DMS53 treated with DMSO at 0.1 percent for 48 hours (cell line): Measurements from ENCODE around the gene TRPM6.
"Not testable (repeated sequence)": the region's sequence is repeated elsewhere in the genome, so short reads cannot be mapped to it uniquely, and the experiment has no call there.

Experiments used
- DNase-seq: peaks from one replicate; lab custom pipeline; 2025; ENCODE audit not compliant: unreplicated experiment; lab: John Stamatoyannopoulos, UW

Gene TRPM6

DNA sequence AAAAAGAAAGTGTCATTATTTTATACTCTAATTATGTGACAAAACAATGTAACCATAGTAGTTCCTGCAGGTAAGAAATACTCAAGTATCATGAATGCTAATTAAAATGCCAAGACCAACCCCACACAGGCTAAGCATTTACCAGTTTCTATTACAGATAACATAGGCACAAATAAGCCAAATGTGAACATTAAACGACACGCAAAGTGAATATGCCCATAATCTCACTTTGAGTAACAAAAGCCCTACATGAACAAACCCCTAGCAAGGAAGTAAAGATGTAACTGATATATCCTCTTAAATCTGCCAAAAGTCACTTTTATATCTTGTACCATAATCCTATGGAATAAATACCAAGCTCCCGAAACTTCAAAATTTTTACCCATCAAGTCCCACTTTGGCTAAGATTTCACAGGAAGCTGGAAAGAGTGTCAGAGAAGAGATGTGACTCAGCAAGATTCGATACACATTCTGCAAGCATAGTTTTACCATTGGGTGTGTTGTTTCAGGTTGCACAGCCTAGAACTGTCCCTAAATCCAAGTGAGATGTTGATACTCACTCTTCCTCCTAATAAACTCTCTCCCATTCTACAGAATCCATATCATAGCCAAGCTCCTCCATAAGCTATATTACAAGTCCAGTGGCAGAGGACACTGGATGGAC lies 28.8 kb downstream of the TRPM6 start:
- no peak for DNase-seq

DNA sequence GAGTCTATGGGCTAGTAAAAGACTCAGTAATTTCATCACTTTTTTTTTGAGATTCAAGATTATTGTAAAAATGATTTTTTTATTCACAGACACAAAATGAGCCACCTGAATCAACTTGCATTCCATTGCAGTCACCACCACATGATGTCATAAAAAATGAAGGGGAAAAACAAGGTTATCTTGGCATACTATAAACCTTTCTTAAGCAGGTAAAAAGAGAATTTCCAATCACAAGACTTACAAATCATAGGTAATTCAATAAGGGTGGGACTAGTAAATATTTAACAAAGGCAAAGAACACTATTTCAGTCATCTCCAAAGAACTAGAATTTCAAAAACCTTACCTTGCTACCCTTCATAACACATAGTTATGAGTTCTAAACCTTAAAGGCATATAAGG lies 30.7 kb downstream of the TRPM6 start:
- DNase-seq: no peak

DNA sequence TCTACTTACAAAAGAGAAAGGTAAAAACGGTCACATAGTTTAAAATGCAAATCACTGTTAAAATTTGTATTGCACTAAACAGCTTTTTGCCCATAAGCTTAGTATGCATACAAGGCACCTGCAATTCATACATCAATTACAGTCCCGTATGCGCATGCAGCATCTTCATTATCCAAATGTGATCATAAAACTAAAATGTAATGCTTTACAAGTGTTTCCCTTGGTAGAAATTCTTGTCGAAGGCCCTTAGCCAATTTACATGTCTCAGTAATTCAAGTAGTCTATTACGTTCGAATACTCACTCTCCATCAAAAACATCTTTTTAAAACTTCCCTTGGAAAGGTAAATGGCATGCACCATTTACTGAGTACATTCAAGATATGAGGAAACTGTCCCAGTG lies 32.6 kb downstream of the TRPM6 start:
- DNase-seq: no peak

DNA sequence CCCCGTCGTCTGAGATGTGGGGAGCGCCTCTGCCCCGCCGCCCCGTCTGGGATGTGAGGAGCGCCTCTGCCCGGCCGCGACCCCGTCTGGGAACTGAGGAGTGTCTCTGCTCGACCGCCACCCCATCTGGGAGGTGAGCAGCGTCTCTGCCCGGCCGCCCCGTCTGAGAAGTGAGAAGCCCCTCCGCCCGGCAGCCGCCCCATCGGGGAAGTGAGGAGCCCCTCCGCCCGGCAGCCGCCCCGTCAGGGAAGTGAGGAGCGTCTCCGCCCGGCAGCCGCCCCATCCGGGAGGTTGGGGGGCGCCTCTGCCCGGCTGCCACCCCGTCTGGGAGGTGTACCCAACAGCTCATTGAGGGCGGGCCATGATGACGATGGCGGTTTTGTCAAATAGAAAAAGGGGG lies 34.7 kb downstream of the TRPM6 start:
- DNase-seq: not testable (repeated sequence)

DNA sequence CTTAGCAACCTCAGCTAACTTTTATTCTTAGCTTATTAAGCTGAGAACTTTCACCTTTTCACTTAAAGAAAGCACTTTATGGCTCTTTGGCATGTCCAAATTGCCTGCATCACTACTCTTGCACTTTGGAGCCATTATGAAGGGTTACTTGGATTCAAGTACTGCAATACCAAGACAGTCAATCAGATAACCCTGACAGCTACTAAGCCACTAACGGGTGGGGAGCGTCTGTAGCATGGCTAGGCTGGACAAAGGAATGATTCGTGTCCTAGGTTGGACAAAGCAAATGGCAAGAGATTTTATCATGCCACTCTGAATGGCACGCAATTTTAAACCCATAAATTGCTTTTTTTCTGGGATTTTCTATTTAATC lies 39.6 kb downstream of the TRPM6 start:
- no peak for DNase-seq

DNA sequence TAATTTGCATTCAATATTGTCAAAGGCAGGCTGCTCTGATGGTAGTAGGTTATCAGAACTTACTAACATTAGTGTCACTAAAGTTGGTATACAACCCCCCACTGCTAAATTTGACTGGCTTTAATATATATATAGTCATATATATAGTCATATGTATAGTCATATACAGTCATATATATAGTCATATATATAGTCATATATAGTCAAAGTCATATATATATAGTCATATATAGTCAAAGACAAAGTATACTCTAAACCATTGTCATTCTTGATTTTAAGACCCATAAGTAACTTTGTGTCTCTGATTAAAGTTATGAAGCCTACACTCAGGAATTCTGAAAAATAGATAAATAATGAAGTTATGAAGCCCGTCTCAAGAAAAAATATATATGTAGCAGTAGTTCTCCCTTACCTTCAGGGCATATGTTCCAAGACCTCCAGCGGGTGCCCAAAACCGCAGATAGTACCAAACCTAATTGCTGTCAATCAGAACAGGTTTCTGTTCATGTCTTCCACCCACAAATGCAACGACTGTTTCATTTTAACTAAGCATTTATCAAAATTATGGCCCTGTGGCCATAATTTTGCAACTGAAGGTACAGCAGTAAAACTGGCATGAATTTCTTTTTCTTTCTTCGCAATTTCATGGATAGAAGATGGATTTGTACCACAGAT lies 40.1 kb downstream of the TRPM6 start:
- DNase-seq: no peak

DNA sequence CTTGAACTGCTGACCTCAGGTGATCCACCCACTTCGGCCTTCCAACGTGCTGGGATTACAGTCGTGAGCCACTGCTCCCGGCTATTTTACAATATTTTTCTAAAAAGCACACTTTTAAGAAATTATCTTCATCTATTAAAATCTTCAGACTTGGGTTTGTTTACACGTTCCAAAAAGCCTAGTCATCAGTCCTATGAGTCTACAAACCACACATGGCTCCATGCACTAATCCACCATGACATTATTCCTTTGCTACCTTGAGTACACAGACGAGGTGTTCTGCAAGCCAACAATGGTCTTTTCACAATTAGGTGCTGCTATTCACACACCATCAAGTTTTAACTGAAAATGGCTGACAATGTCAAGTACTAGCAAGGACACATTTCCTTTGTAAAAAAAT lies 41.0 kb downstream of the TRPM6 start:
- no peak for DNase-seq

DNA sequence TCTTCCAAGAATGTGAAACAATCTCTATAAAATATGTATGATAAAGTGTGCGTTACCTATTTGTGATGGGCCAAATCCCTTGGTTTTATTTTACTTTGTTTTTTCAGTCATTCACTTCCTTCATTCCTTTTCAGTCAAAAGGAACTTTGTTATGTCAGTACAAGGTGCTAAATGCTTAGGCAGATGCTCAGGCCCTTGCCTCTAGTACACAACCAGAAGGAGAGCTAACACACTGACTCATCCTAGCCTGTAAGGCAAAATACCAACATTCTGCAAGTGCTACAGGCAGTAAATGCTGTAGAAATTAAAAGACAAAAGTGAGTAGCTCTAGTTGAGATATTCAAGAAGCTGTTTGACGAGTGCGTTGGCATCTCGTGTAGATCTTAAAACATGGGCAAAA lies 49.4 kb downstream of the TRPM6 start:
- no peak for DNase-seq

DNA sequence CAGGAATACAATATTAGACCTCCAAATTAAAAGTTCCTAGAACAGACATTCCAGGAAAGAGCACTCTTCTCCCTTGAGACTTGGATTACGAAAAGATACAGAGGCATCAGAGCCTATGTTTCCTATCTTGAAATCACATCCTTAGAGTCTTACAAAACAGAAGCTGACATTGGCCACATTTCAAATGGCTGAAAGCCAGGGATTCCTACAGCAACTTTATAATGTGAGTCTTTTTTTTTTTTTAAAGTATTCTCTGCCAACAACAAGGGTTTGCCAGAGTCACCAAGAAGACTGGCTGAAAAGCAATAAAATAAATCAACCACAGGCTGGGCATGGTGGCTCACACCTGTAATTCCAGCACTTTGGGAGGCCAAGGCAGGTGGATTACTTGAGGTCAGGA lies 63.1 kb downstream of the TRPM6 start:
- no peak for DNase-seq

DNA sequence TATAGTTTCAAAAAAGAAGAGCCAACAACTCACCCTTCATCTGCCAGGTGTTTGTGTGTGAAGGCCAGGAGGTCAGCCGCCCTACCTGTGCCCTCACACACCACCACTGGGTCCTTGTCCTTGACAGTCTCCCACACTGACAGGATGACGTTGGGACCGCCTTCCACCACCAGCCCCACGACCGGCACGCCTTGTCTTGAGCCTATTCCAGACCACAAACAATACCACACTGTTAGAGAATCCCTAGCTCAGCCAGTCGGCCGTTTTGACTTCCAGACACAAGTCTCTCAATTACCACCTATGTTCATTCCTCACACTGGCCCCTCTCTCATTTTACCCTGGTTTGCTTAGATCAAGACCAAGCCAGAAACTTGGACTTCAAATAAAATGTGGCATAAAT lies 66.1 kb downstream of the TRPM6 start:
- DNase-seq: no peak

DNA sequence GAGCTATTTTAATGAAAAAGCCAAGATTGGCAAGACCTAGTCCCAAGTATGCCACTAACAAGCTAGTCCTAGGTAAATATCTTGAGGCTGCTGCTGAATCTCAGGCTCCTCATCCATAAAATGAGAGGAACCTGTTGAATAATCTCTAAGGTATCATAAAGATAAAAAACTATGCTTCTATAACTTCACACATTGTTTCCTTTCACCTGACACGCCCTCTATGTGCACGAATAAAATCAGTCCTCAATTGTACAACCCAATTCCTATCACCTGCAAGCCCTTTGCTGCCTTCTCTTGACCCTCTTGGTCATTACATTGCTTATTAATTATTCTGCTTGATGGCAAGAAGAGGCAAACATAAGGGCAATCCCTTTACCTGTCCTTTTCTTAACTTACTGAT lies 69.9 kb downstream of the TRPM6 start:
- DNase-seq: no peak

DNA sequence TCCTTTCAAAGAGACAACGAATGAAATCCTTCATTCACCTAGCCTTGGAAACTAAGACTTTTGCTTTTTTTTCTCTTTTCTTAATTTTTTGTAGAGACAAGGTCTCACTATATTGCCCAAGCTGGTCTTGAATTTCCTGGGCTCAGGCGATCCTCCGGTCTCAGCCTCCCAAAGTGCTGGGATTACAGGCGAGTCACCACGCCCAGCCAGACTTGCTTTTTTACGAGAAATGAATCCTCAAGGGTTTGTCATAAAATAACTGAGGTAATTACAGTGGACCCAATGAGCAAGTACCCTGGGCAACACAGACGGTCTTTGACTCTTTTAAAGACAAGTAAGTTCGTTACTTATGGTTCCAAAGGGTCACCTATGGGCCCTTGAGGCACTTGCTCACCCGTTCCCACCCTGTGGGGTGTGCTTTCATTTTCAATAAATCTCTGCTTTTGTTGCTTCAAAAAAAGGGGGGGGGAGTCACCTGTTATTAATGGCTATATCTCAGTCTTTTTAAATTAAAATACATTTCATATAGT lies 70.4 kb downstream of the TRPM6 start:
- no peak for DNase-seq

DNA sequence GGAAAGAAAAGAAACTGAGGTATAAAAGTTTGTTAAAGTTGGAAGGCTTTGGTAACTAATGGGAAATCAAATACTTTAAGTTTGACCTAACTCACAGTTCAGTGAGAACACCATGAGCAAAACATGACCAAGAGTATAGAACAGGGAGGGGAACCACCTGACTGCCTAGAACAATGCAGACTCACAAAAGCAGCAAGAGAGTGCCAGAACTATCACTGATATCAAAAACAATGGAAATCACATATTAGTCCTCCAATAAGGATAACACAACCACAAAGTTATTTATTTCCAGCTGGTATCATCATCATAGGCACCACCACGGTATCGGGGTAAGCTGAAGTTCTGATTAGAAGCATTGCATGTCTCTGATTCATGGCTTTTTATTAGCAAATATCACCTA lies 77.5 kb downstream of the TRPM6 start:
- no peak for DNase-seq

DNA sequence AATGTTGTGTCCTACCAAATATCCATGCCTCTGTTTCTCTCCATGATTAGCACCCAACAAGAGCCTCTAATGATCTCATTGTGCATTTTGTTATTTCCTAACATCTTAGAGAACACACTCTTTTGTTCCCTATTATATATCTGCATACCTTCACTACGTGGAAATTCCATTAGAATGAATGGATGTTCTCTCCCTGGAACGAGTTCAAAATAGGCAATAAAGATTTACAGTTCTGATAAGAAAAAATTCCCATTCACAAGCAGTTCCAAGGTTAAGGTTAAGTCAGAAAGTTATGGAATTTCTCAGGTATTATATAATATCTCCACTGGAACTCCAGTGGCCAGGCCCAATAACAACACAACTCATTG lies 83.7 kb downstream of the TRPM6 start:
- DNase-seq: no peak

DNA sequence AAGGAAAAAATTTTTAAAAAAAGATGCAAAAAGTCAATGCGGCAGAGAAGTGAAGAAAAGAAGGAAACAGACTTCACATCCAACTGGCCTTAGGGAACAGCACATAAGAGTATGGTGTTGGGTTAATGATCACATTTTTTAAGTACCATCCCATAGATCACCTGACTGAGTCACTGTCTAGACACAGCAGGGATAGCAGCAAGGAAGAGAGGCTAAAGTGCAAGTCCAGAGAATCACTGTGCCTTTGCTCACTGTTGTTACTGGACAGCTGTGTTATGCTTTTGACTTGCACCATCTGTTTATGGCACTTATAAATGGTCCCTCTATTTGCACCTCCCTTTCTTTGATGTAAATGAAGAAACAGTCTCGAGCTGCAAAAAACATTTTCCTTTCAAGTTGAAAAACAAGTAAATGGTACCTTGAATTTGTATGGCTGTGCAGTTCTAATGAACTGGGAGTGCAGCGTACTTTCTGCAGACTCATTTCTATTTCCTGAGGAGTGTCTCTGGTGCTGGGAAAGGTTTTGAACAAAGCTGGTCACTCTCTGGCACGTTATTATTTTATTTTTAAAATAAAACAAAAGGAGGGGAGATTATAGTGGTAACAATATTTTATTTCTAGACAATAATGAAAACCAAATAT lies 84.2 kb downstream of the TRPM6 start:
- peak; percentile 82 for DNase-seq

DNA sequence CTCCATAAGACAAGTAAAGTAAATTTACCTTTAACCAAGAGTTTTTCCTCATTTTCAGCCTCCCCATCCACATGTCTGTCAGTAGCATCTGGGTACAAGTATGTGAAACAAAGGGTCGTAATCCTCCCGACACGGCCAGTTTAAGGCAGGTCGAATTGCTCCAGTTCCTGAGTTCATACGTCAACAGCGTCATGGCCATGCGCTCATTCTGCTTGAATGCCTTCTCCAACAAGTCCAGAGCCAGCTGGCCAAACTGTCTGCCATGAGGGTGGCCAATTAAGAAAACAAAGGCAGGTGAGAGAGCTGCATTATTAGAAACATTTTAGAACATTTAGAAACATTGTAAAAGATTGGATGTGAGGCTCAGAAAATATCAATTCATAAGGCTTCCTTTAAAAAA lies 87.5 kb downstream of the TRPM6 start:
- peak; percentile 67 for DNase-seq

DNA sequence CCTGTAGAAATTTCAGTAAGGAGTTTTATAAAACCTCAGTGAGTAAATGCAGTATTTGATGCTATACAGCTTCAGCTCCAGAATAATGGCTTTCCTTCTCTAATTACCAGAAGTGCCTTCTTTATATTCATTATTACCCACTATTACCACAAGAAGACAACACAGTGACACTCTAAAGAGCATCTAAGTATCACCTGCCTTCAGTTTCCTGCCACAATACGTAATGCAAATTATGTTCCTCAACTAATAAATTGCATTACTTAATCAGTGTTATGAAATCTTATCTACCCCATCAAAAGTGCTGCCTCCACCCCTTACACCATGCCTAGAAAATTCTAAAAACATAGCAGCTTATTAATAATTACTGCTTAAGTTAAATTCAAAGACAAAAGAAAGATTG lies 91.9 kb downstream of the TRPM6 start:
- DNase-seq: no peak

DNA sequence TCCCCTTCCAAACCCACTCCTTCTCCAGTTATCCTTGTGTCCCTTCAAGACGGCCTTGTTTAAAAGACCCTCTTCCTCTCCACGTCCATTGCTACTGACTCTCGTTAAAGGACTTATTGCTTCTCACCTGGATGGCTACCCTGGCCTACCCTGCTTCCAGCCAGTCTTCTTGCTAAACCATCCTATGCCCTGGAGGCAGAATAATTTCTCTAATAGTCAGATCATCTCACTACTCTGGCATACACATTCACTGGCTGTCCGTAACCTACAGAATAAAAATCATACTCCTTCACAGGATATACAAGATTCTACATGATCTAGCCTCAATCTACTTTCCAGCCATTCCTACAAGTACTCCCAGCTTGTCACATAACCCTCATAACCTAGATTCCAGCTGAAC lies 92.6 kb downstream of the TRPM6 start:
- DNase-seq: no peak

DNA sequence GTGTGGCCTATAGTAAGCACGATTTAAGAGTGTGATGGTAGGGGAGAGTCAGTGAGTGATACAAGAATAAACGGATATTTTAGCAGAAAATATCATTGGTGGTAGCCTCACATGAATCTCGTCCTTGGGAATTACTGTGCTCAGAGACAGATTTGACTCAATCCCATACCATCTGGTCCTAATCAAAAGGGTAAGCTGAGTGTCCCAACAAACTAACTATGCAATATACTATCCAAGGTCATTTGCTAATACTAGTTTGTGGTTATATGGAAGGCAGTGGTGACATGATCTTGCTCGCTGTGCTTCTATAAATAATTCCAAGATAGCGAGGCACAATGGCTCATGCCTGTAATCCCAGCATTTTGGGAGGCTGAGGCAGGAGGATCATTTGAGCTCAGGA lies 103.2 kb downstream of the TRPM6 start:
- no peak for DNase-seq

DNA sequence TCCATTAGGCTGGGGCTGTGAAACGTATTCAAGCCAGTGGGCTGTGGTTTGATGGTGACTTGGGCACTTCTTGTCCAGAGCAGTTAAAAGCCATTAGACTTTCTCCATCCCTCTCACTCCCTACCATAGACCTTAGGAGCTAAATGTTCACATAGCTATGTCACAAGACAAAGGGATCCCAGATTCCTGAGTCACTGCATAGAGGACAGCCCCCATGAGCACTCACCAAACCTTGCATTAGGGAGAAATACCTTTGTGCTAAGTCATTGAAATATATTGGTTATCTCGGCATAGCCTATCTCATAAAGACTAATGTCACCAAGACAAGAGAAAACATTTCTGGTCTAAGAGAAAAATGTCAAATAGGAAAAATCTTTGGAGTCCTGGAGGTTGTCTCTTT lies 104.3 kb downstream of the TRPM6 start:
- DNase-seq: no peak

DNA sequence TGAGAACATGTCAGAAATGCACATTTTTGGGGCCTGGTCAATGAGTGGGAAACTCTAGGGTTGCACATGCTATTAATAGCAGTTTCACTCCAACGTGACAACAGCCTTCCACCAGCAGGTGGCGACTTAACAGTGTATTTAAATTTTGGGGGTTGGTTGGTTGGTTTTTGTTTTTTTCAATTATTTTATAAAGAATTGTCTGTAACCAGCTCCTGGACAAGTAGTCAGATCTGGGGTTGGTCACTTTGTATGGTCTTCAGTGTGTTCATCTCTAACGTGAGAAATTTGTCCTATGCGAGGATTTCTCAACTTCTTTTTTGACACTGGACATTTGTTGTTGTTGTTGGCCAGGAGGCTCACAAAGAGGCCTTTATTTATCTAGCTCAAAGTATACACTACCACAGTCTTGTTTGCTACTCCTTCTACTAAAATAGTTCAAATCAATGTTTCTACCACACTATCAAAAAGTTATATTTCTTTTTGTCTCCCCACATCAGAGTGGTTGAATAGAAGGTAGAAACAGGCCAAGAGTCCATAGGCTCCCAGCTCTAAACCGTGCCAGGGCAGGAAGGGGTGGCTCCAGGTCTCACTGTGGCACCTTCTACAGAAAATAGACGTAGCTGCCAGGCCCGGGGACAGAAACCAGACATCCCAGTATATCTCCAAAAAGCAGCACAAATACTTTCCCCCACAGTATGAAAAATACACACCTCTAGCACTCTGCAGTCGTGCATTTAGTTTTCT lies 110.4 kb downstream of the TRPM6 start:
- peak; percentile 10 for DNase-seq

DNA sequence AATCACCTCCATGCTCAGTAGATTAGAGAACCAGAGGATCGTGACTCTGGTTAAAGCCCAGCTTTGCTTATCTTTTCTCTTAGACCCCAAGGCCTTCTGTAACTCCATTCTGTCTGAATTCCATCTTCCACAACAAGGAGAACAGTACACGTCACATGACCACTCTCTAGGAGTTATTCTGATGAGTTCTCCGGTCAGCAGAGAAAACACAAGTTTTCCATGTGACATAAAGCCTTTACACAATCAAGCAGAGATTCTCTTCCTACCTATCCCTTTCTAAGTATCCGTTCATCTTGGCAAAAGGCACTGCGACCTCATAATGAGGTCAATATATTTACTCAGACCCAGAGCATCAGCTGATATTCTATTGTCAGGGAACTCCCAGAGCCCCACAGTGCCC lies 112.3 kb downstream of the TRPM6 start:
- DNase-seq: no peak
